ENCODE results near the gene KCNA10.
A peak's percentile ranks its signal among the peaks of the same experiment; 100 is the strongest.

KCNA10 gene

GRCh38 chr1:110494522-110495406, 24.2 kb downstream of the KCNA10 start:
- DNase-seq = no peak

- DNase-seq = no peak
Measured at GRCh38 chr1:110494036-110494435, 24.9 kb downstream of the KCNA10 start.

GRCh38 chr1:110493059-110493699, 25.8 kb downstream of the KCNA10 start:
- no peak for DNase-seq

GRCh38 chr1:110492573-110492972, 26.4 kb downstream of the KCNA10 start:
- no peak for DNase-seq

- no peak for DNase-seq
Measured at GRCh38 chr1:110490791-110491451, 28.1 kb downstream of the KCNA10 start.

- DNase-seq = no peak
Measured at GRCh38 chr1:110489973-110490542, 28.9 kb downstream of the KCNA10 start.

GRCh38 chr1:110489406-110489805, 29.6 kb downstream of the KCNA10 start:
- DNase-seq = no peak

GRCh38 chr1:110488867-110489266, 30.1 kb downstream of the KCNA10 start:
- DNase-seq = no peak

- DNase-seq = no peak
Measured at GRCh38 chr1:110488161-110488560, 30.8 kb downstream of the KCNA10 start.

GRCh38 chr1:110487726-110488125, 31.2 kb downstream of the KCNA10 start:
- DNase-seq = peak; percentile 84

GRCh38 chr1:110485725-110486124, 33.2 kb downstream of the KCNA10 start:
- no peak for DNase-seq

- DNase-seq = no peak
Measured at GRCh38 chr1:110484801-110485200, 34.2 kb downstream of the KCNA10 start.

- no peak for DNase-seq
Measured at GRCh38 chr1:110483308-110483685, 35.7 kb downstream of the KCNA10 start.

GRCh38 chr1:110482662-110483307, 36.2 kb downstream of the KCNA10 start:
- no peak for DNase-seq

- DNase-seq = no peak
Measured at GRCh38 chr1:110481968-110482623, 36.9 kb downstream of the KCNA10 start.

GRCh38 chr1:110480356-110481096, 38.4 kb downstream of the KCNA10 start:
- no peak for DNase-seq

- DNase-seq = no peak
Measured at GRCh38 chr1:110478886-110479285, 40.1 kb downstream of the KCNA10 start.

GRCh38 chr1:110477967-110478640, 40.9 kb downstream of the KCNA10 start:
- no peak for DNase-seq

- no peak for DNase-seq
Measured at GRCh38 chr1:110477445-110477957, 41.5 kb downstream of the KCNA10 start.

- peak; percentile 79 for DNase-seq
Measured at GRCh38 chr1:110477041-110477440, 41.9 kb downstream of the KCNA10 start.

All from NCI-H226 (cell line).